Caco-2 (cell line): Measurements from ENCODE around the gene TRIM23. TPM values are rescaled to one million over a fixed set of nuclear protein-coding genes. Genes with fewer than 3 reads are reported as not detected.

ENCODE experiments used
- BruUV-seq: library from RNA; stranded (reverse); fragments of 400-500 nt; replicated peaks from 2 replicates; lab custom pipeline; 2021; lab: Mats Ljungman, UMichigan
- CTCF ChIA-PET: fragments of 300-600 bp; sonication (Branson Sonifier 250); formaldehyde crosslinking; loops from one replicate; lab custom pipeline; 2022; ENCODE audit warnings: antibody characterized with exemption; lab: Charles Lee
- POLR2A ChIA-PET: fragments of 300-600 bp; sonication (Branson Sonifier 250); formaldehyde crosslinking; loops from one replicate; lab custom pipeline; 2022; ENCODE audit warnings: antibody characterized with exemption; lab: Charles Lee
- DNase-seq, 2 experiments: peaks; one replicate each; pipeline versions ENCODE4 v3.0.0 to v3.0.0-alpha.2; 2020 to 2022
- H3K27me3 ChIP-seq: replicated peaks from 2 replicates; pipeline ENCODE4 v1.6.0; 2011; ENCODE audit warnings: low read length; ENCODE audit not compliant: control insufficient read depth, insufficient read depth
- H3K36me3 ChIP-seq: 2 replicates; pipeline ENCODE4 v1.5.1; 2011; ENCODE audit warnings: low read length; ENCODE audit not compliant: control insufficient read depth, insufficient read depth
- H3K4me1 ChIP-seq: fragments of 250-450 bp; sonication (Bioruptor Pico); 2 replicates; pipeline ENCODE4 v1.5.1; 2020; ENCODE audit warnings: mild to moderate bottlenecking
- H3K4me3 ChIP-seq: 2 replicates; pipeline ENCODE4 v1.5.1; 2011; ENCODE audit warnings: low read depth, mild to moderate bottlenecking, control low read depth, low read length
- H3K9me3 ChIP-seq: fragments of 250-450 bp; sonication (Bioruptor Pico); 2 replicates; pipeline ENCODE4 v1.5.1; 2020; ENCODE audit warnings: mild to moderate bottlenecking, moderate library complexity
- H3K27ac Mint-ChIP-seq: one replicate; pipeline ENCODE4 v1.8.0; 2022; ENCODE audit warnings: mixed read lengths; ENCODE audit not compliant: unreplicated experiment
- H3K27me3 Mint-ChIP-seq: one replicate; pipeline ENCODE4 v1.8.0; 2022; ENCODE audit warnings: mixed read lengths; ENCODE audit not compliant: insufficient read depth, unreplicated experiment
- H3K36me3 Mint-ChIP-seq: one replicate; pipeline ENCODE4 v1.8.0; 2022; ENCODE audit warnings: mild to moderate bottlenecking, mixed read lengths; ENCODE audit not compliant: insufficient read depth, unreplicated experiment
- H3K4me1 Mint-ChIP-seq: one replicate; pipeline ENCODE4 v1.8.0; 2022; ENCODE audit warnings: low read depth, mixed read lengths; ENCODE audit not compliant: unreplicated experiment
- H3K4me3 Mint-ChIP-seq: one replicate; pipeline ENCODE4 v1.8.0; 2022; ENCODE audit warnings: mild to moderate bottlenecking, moderate library complexity, mixed read lengths; ENCODE audit not compliant: unreplicated experiment
- H3K9me3 Mint-ChIP-seq: one replicate; pipeline ENCODE4 v1.8.0; 2022; ENCODE audit warnings: mixed read lengths; ENCODE audit not compliant: unreplicated experiment
- CTCF ChIP-seq, 2 experiments: fragments of 200-600 bp in 1 of 2; IDR thresholded peaks; 1 replicate in 1 of 2; 2 replicates in 1 of 2; pipeline versions ENCODE4 v1.5.1 to v1.8.0; 2011 to 2022; ENCODE audit warnings: antibody characterized with exemption in 1 of 2, control low read depth in 1 of 2, inconsistent platforms in 1 of 2, low read depth in 1 of 2, low read length in 1 of 2, mild to moderate bottlenecking in 1 of 2, moderate library complexity in 1 of 2; ENCODE audit not compliant: insufficient read depth in 1 of 2, severe bottlenecking in 1 of 2, unreplicated experiment in 1 of 2
- intact Hi-C: fragments of 100-400 bp; cut with micrococcal nuclease; formaldehyde crosslinking; loops from one replicate; pipeline ENCODE4 v1.10.0; 2022; ENCODE audit not compliant: unreplicated experiment
- total RNA-seq: library from RNA; stranded (reverse); gene quantifications from 2 replicates; pipeline ENCODE4 v1.2.3, GENCODE V29; 2022

The TRIM23 gene
- total RNA-seq, 1 experiment from 2014 or later, result 12.0 TPM

- no TSS peak for BruUV-seq
- H3K27me3 Mint-ChIP-seq, result no peaks in the 10 kb centered on the region
- Histone ChIP-seq H3K9me3 (no peaks in the 10 kb centered on the region), H3K36me3 (no peaks in the 10 kb centered on the region), H3K4me3 (no peak overlapping the region), H3K27me3 (no peaks in the 10 kb centered on the region), H3K4me1 (peaks cover 2% of the 10 kb centered on the region; the same call in 1 of the 2 replicates)
- DNase-seq, result no peak
- peaks cover 30% of the 10 kb centered on the region for H3K36me3 Mint-ChIP-seq
- POLR2A ChIA-PET, result no interaction called here
- H3K4me1 Mint-ChIP-seq, result no peaks in the 10 kb centered on the region
- H3K27ac Mint-ChIP-seq, result no peak overlapping the region
- CTCF ChIA-PET, result no interaction called here
- no peak for TF ChIP-seq CTCF (IDR thresholded peaks at IDR 0.05; ENCODE audit: insufficient read depth in 1 of 2, low read depth in 1 of 2, low read length in 1 of 2, severe bottlenecking in 1 of 2, unreplicated experiment in 1 of 2)
- intact Hi-C loops, result no loop called here
- H3K9me3 Mint-ChIP-seq, result no peaks in the 10 kb centered on the region
- H3K4me3 Mint-ChIP-seq, result no peak overlapping the region
These were observed 67.4 kb downstream of the TRIM23 start for GRCh38 chr5:65556718-65557117.

DNA sequence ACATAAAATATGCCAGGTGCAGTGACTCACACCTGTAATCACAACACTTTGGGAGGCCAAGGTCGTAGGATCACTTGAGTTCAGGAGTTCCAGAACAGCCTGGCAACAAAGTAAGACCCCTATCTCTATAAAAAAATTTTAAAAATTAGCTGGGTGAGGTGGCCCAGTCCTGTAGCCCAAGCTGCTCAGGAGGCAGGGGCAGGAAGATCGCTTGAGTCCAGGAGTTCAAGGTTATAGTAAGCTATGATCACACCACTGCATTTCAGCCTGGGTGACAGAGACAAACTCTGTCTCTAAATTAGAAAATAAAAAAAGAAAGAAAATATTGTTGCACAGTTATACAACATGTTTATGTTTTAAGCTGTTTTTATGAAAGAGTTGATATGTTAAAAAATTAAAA lies 68.0 kb downstream of the TRIM23 start:
- Mint-ChIP-seq H3K4me1 (no peaks in the 10 kb centered on the region), H3K27me3 (no peaks in the 10 kb centered on the region), H3K27ac (no peak overlapping the region), H3K36me3 (peaks cover 30% of the 10 kb centered on the region), H3K9me3 (no peaks in the 10 kb centered on the region), H3K4me3 (no peak overlapping the region)
- POLR2A ChIA-PET, result no interaction called here
- intact Hi-C loops, result no loop called here
- no peak for DNase-seq
- Histone ChIP-seq H3K9me3 (no peaks in the 10 kb centered on the region), H3K4me3 (no peak overlapping the region), H3K27me3 (no peaks in the 10 kb centered on the region), H3K4me1 (no peaks in the 10 kb centered on the region), H3K36me3 (no peaks in the 10 kb centered on the region)
- no TSS peak for BruUV-seq
- no peak for TF ChIP-seq CTCF (IDR thresholded peaks at IDR 0.05; ENCODE audit: insufficient read depth in 1 of 2, low read depth in 1 of 2, low read length in 1 of 2, severe bottlenecking in 1 of 2, unreplicated experiment in 1 of 2)
- CTCF ChIA-PET, result no interaction called here

DNA sequence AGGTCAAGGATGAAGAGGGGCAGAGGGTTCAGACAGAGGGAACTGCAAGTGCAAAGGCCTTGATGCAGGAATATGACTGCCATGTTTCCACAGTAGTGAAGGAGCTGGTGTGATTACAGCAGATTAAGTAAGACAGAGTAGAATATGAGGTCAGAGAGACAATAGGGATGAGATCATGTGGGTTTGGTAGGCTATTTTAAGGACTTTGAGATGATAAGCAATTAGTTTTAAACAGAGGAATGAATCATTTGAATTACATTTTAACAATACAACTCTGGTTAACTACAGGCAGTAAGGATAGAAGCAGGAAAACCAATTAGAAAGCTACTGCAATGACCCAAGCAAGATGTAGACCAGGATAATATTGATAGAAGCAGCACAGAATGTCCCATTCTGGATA lies 68.8 kb downstream of the TRIM23 start:
- POLR2A ChIA-PET, result no interaction called here
- no peak for TF ChIP-seq CTCF (IDR thresholded peaks at IDR 0.05; ENCODE audit: insufficient read depth in 1 of 2, low read depth in 1 of 2, low read length in 1 of 2, severe bottlenecking in 1 of 2, unreplicated experiment in 1 of 2)
- no peak overlapping the region for H3K27ac Mint-ChIP-seq
- H3K4me3 ChIP-seq, result no peak overlapping the region
- intact Hi-C loops, result no loop called here
- H3K27me3 ChIP-seq, result no peaks in the 10 kb centered on the region
- no peaks in the 10 kb centered on the region for H3K9me3 ChIP-seq
- no peaks in the 10 kb centered on the region for H3K4me1 ChIP-seq
- DNase-seq, result no peak
- H3K4me1 Mint-ChIP-seq, result no peaks in the 10 kb centered on the region
- H3K27me3 Mint-ChIP-seq, result no peaks in the 10 kb centered on the region
- no TSS peak for BruUV-seq
- H3K4me3 Mint-ChIP-seq, result no peak overlapping the region
- CTCF ChIA-PET, result no interaction called here
- H3K36me3 Mint-ChIP-seq, result peaks cover 31% of the 10 kb centered on the region
- no peaks in the 10 kb centered on the region for H3K9me3 Mint-ChIP-seq
- H3K36me3 ChIP-seq, result no peaks in the 10 kb centered on the region
